Psoas muscle (tissue), 8 donors: ENCODE measurements around the gene PTCHD4. TPM values are rescaled to one million over a fixed set of nuclear protein-coding genes. Genes with fewer than 3 reads are reported as not detected.

Source experiments
- ATAC-seq, 4 donors: fragments of 200-7000 bp; cut with Tn5 transposase; one replicate each; pipeline ENCODE4 v1.9.1; 2020; ENCODE audit warnings: moderate library complexity in 3 of 4, mild to moderate bottlenecking in 2 of 4
- DNase-seq, 2 donors: peaks; one replicate each; pipeline ENCODE4 v3.0.0-alpha.2; 2020
- H3K27ac ChIP-seq: fragments of 200-600 bp; one replicate; pipeline ENCODE4 v1.8.0; 2022
- H3K27me3 ChIP-seq, 3 donors: fragments of 200-600 bp in 1 of 3; one replicate each; pipeline versions ENCODE4 v1.6.1 to v1.8.0; 2013 to 2022; ENCODE audit warnings: low read length in 2 of 3, mild to moderate bottlenecking in 2 of 3, moderate library complexity in 1 of 3; ENCODE audit not compliant: insufficient read depth in 3 of 3
- H3K36me3 ChIP-seq, 2 donors: fragments of 200-600 bp in 1 of 2; one replicate each; pipeline versions ENCODE4 v1.6.1 to v1.8.0; 2013 to 2022; ENCODE audit warnings: low read depth in 1 of 2, mild to moderate bottlenecking in 1 of 2, moderate library complexity in 1 of 2; ENCODE audit not compliant: insufficient read depth in 1 of 2
- H3K4me1 ChIP-seq: fragments of 200-600 bp; one replicate; pipeline ENCODE4 v1.8.0; 2022
- H3K4me3 ChIP-seq: fragments of 200-600 bp; one replicate; pipeline ENCODE4 v1.8.0; 2022; ENCODE audit warnings: mild to moderate bottlenecking
- H3K9me3 ChIP-seq: fragments of 200-600 bp; one replicate; pipeline ENCODE4 v1.8.0; 2022
- WGBS, 3 donors: extraction: QIAGEN DNeasy Blood & Tissue Kit; methylation state at CpG; one replicate each; pipeline versions ENCODE4 v1.1.6 to v1.1.7; 2013; 5-methylcytosine and 5-hydroxymethylcytosine counted together
- intact Hi-C, 2 donors: fragments of 100-400 bp; cut with DNase I; formaldehyde crosslinking; loops; one replicate each; pipeline versions ENCODE4 v1.11.0 to v1.14.2; 2022
- polyA plus RNA-seq, 3 donors: library from polyadenylated mRNA; stranded (reverse); fragments of 200-250 nt; gene quantifications; one replicate each; pipeline ENCODE4 v1.2.3, GENCODE V29; 2013
- total RNA-seq, 4 donors: library from RNA; stranded (reverse); fragmentation: NEBNext Ultra II Directional in 2 of 4; extraction: Animal tissue kit (Norgen Biotek cat#: 25700) in 2 of 4; gene quantifications; one replicate each; pipeline versions ENCODE4 v1.2.1 to v1.2.4, GENCODE V29; 2021 to 2023
- TF ChIP-seq, protein P1 (sequence below): fragments of 200-600 bp; IDR thresholded peaks from one replicate; pipeline ENCODE4 v1.8.0; 2022; ENCODE audit warnings: antibody characterized with exemption
- donor health status: healthy with polysubstance abuse.
- donor health status: DM: no; HTN: no; CAD: no; lungs with moderate emphysema.
- donor health status: Bipolar disorder and iron deficiency.
- donor health status: healthy.
- donor health status: DM: yes; HTN: yes; CAD: no.
- donor health status: DM: no; HTN: no; CAD: no.
- donor health status: DM: no; HTN: no; CAD: no.
- donor health status: DM: yes; HTN: yes; CAD: no.

PTCHD4 gene
- total and polyA plus RNA-seq, 7 donors = 0.07 to 0.20 (median 0.19) TPM; not detected in 4

DNA sequence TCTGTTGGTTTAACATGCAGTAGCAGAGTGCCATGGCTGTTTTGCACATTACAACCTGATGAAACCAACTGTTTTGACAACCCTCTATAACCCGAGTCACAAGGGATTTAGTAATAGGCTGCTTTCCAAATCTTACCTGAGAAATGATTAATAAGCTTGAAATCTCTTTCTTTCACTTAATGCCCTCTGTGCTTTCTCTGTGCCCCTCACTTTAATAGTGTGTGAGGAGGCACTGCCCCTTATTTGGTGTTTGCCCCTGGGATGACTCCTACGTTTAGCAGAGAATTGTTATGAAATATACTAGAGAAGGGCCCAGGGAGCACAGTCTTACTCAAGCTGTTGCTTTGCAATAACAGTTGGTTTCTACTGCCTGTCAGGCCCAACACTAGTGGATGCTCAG, 31.0 kb upstream of the PTCHD4 start:
- TF ChIP-seq, protein P1, sequence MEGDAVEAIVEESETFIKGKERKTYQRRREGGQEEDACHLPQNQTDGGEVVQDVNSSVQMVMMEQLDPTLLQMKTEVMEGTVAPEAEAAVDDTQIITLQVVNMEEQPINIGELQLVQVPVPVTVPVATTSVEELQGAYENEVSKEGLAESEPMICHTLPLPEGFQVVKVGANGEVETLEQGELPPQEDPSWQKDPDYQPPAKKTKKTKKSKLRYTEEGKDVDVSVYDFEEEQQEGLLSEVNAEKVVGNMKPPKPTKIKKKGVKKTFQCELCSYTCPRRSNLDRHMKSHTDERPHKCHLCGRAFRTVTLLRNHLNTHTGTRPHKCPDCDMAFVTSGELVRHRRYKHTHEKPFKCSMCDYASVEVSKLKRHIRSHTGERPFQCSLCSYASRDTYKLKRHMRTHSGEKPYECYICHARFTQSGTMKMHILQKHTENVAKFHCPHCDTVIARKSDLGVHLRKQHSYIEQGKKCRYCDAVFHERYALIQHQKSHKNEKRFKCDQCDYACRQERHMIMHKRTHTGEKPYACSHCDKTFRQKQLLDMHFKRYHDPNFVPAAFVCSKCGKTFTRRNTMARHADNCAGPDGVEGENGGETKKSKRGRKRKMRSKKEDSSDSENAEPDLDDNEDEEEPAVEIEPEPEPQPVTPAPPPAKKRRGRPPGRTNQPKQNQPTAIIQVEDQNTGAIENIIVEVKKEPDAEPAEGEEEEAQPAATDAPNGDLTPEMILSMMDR = no peak
- Histone ChIP-seq H3K9me3 (no peaks in the 10 kb centered on the region), H3K36me3 (no peaks in the 10 kb centered on the region), H3K27ac (no peak overlapping the region), H3K4me1 (no peaks in the 10 kb centered on the region), H3K4me3 (no peak overlapping the region), H3K27me3 (no peaks in the 10 kb centered on the region)
- no peak for ATAC-seq
- intact Hi-C loops = no loop called here
- WGBS, 3 donors = 41 to 43% (median 42%) methylated on average over 2 of the region's 2 CpGs
- DNase-seq = no peak

DNA sequence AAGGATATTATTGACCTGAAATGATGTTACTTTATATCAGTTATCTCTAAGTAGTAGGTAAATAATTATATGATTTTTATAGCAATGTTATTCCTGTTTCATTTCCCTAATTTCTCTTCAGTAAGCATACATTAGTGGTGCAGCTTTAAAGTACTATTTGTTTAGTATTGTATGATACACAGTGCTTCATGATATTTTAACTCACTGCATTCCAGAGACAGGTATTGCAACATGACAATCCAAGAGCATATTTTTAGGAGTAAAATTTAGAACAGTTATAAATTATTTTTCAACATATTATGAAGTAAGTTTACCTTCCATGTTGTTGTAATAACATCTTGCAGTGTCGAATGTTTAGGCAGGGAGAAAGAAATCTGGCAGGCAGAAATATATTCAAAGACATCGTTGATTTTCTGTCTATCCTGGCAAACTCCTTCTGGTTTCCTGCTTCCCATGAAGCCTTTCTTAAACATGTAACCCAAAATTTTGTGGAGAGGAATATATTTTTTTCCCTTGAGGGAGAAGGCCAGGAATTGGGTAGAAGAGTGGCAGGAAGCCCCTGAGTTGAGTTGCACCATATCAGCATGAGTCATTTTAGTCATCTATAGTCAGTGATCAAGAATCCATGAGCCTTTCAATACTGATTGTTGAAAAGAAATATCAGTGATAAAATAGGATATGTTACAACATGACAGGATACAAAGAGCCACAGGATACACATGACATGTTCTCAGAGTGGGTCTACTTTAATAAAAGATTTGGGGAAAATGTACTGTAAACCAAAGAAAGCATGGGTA, 29.0 kb upstream of the PTCHD4 start:
- Histone ChIP-seq H3K27ac (no peak overlapping the region), H3K36me3 (no peaks in the 10 kb centered on the region), H3K9me3 (no peaks in the 10 kb centered on the region), H3K27me3 (no peaks in the 10 kb centered on the region), H3K4me1 (no peaks in the 10 kb centered on the region), H3K4me3 (no peak overlapping the region)
- intact Hi-C loops = no loop called here
- WGBS, 3 donors = 76 to 83% (median 81%) methylated on average over 2 of the region's 2 CpGs
- DNase-seq (no peak), ATAC-seq (no peak)
- TF ChIP-seq, protein P1 = no peak

DNA sequence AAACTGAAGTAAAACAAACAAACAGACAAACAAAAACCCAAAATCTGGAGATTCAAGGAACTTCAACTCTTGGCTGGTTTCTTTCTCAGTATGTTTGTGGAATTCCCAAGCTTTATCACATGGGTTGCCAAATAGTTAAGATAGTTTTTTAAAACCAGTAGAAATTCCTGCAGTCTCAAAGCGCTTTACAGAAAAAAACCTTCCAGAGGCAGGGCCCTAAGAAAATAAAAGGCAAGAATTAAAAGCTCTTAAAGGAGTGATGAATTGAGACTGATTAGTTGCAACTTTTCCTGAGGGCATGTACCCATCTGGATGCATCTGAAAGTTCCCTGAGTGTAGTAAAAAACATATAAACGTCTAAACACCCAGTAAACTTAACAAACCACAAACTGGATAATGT, 25.9 kb upstream of the PTCHD4 start:
- Histone ChIP-seq H3K4me3 (no peak overlapping the region), H3K4me1 (no peaks in the 10 kb centered on the region), H3K9me3 (no peaks in the 10 kb centered on the region), H3K27me3 (no peaks in the 10 kb centered on the region), H3K27ac (no peak overlapping the region), H3K36me3 (no peaks in the 10 kb centered on the region)
- TF ChIP-seq, protein P1 = no peak
- WGBS, 3 donors = 48 to 62% (median 50%) methylated on average over 2 of the region's 2 CpGs
- DNase-seq (no peak), ATAC-seq (no peak)
- intact Hi-C loops = no loop called here

DNA sequence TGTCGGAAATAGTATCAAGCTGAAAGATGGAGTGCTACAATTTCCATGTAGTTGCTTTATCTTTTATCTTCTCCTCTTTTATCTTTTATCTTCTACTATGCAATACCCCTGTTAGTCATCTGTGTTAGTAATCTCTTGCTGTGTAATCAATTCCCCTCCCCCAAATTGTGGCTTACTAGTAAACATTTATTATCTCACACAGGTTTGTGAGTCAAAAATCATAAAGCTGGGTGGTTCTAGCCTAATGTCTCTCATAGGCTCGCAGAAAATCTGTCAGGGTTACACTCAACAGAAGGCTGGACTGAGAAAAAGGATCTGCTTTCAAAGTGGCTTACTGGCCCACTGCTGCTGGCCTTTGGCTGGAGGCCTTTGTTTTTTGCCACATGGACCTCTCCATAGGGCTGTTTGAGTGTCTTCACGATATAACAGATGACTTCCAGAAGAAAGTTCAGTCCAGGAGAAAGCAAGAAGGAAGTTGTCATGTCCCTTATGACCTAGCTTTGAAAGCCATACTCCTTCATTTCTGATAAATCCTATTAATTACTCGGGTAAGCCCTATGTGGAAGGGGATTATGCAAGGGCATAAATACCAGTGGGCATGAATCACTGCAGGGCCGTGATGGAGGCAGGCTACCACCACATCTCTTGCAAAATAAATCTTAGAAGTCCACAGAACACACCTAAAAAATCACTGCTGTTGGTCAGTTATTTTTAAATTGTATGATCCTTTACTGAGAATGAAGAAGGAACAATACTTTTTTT, 24.5 kb upstream of the PTCHD4 start:
- Histone ChIP-seq H3K27me3 (no peaks in the 10 kb centered on the region), H3K4me1 (no peaks in the 10 kb centered on the region), H3K4me3 (no peak overlapping the region), H3K9me3 (no peaks in the 10 kb centered on the region), H3K27ac (no peak overlapping the region), H3K36me3 (no peaks in the 10 kb centered on the region)
- TF ChIP-seq, protein P1 = no peak
- WGBS, 3 donors = 61 to 76% (median 62%) methylated on average over 5 of the region's 5 CpGs
- no peak for DNase-seq
- ATAC-seq = no peak
- intact Hi-C loops = no loop called here
